Esophagus squamous epithelium (tissue), 5 donors: Measurements from ENCODE around the gene PAPPA. TPM values are rescaled to one million over a fixed set of nuclear protein-coding genes. Genes with fewer than 3 reads are reported as not detected.

ENCODE experiments used
- DNase-seq: peaks from one replicate; lab custom pipeline; 2025; lab: John Stamatoyannopoulos, UW
- H3K27ac ChIP-seq, 4 donors: fragments of 200-600 bp; sonication (generic); one replicate each; pipeline ENCODE4 v1.5.1; 2016 to 2019; ENCODE audit warnings: mild to moderate bottlenecking in 1 of 4
- H3K27me3 ChIP-seq, 4 donors: fragments of 200-600 bp; sonication (generic); 1 replicate in 3 of 4; 2 replicates in 1 of 4; pipeline versions ENCODE4 v1.5.1 to v1.6.0; 2017 to 2021; ENCODE audit warnings: antibody characterized with exemption in 1 of 4
- H3K36me3 ChIP-seq, 3 donors: fragments of 200-600 bp; sonication (generic); one replicate each; pipeline ENCODE4 v1.5.1; 2016 to 2019
- H3K4me1 ChIP-seq, 3 donors: fragments of 200-600 bp; sonication (generic); one replicate each; pipeline ENCODE4 v1.5.1; 2017 to 2019
- H3K4me3 ChIP-seq, 4 donors: fragments of 200-600 bp; sonication (generic); 1 replicate in 3 of 4; 2 replicates in 1 of 4; pipeline ENCODE4 v1.5.1; 2016 to 2019; ENCODE audit warnings: mild to moderate bottlenecking in 2 of 4, moderate library complexity in 1 of 4
- H3K9me3 ChIP-seq, 3 donors: fragments of 200-600 bp; sonication (generic); one replicate each; pipeline ENCODE4 v1.5.1; 2016 to 2019
- CTCF ChIP-seq, 6 experiments: fragments of 450-650 bp in 4 of 6; fragments of 200-600 bp in 2 of 6; sonication (generic) in 2 of 6; IDR thresholded peaks; one replicate each; pipeline ENCODE4 v1.5.1; 2016 to 2019; ENCODE audit warnings: antibody characterized with exemption in 6 of 6, mild to moderate bottlenecking in 4 of 6, moderate library complexity in 4 of 6
- POLR2A ChIP-seq, 4 donors: fragments of 450-650 bp; IDR thresholded peaks; one replicate each; pipeline ENCODE4 v1.6.1; 2017; ENCODE audit warnings: antibody characterized with exemption in 4 of 4, mild to moderate bottlenecking in 4 of 4, moderate library complexity in 3 of 4
- WGBS, 2 donors: methylation state at CpG; one replicate each; pipeline ENCODE4 v1.1.5; 2018; 5-methylcytosine and 5-hydroxymethylcytosine counted together
- intact Hi-C: fragments of 100-400 bp; cut with DNase I; formaldehyde crosslinking; loops from one replicate; pipeline ENCODE4 v1.15.0; 2022
- total RNA-seq, 4 donors: library from RNA; depleted of rRNA; stranded (reverse); fragments of >200 nt; gene quantifications; one replicate each; pipeline ENCODE4 v1.1.0, GENCODE V29; 2016
- donor health status: DM: yes; HTN: yes; CAD: no.

PAPPA gene
- total RNA-seq, 4 donors from 2014 or later, result 8.3 to 13.7 (median 11.4) TPM

- intact Hi-C loops, result no loop called here
Measured at GRCh38 chr9:116218399-116218798, 64.8 kb downstream of the PAPPA start.

GRCh38 chr9:116219686-116220085 lies 66.1 kb downstream of the PAPPA start:
- Histone ChIP-seq H3K27ac (no peak overlapping the region), H3K4me3 (no peak overlapping the region), H3K27me3 (no peaks in the 10 kb centered on the region), H3K4me1 (no peaks in the 10 kb centered on the region), H3K9me3 (no peaks in the 10 kb centered on the region), H3K36me3 (peaks cover 0 to 43% (median 0%) of the 10 kb centered on the region in 3 donors)
- WGBS, 2 donors, result 75 to 84% methylated on average over 8 to 11 of the region's 11 CpGs
- no peak for DNase-seq
- TF ChIP-seq POLR2A (IDR thresholded peaks at IDR 0.05) (no peak), CTCF (IDR thresholded peaks at IDR 0.05) (no peak)
- intact Hi-C loops, result no loop called here

More at GRCh38 chr9:116218399-116218798, 64.8 kb downstream of the PAPPA start:
- peaks cover 0 to 46% (median 0%) of the 10 kb centered on the region in 3 donors for H3K36me3 ChIP-seq
- H3K4me1 ChIP-seq, result no peaks in the 10 kb centered on the region
- TF ChIP-seq CTCF (IDR thresholded peaks at IDR 0.05) (no peak), POLR2A (IDR thresholded peaks at IDR 0.05) (no peak)
- no peaks in the 10 kb centered on the region for H3K27me3 ChIP-seq
- no peaks in the 10 kb centered on the region for H3K9me3 ChIP-seq
- H3K4me3 ChIP-seq, result no peak overlapping the region
- no peak overlapping the region for H3K27ac ChIP-seq
- no peak for DNase-seq
- 67% methylated on average over 1 of the region's 1 CpG; no CpG with 5 or more reads in 1 of the 2 donors for WGBS, 2 donors

GRCh38 chr9:116223926-116224325 lies 70.3 kb downstream of the PAPPA start:
- 45 to 56% methylated on average over 3 of the region's 3 CpGs for WGBS, 2 donors
- Histone ChIP-seq H3K27ac (no peak overlapping the region), H3K36me3 (peaks cover 0 to 60% (median 0%) of the 10 kb centered on the region in 3 donors), H3K4me1 (no peaks in the 10 kb centered on the region), H3K4me3 (no peak overlapping the region), H3K27me3 (no peaks in the 10 kb centered on the region), H3K9me3 (no peaks in the 10 kb centered on the region)
- no peak for TF ChIP-seq CTCF (IDR thresholded peaks at IDR 0.05)
- TF ChIP-seq POLR2A (IDR thresholded peaks at IDR 0.05), result no peak
- intact Hi-C loops, result no loop called here
- DNase-seq, result no peak

GRCh38 chr9:116230051-116230632 lies 76.6 kb downstream of the PAPPA start:
- TF ChIP-seq POLR2A (IDR thresholded peaks at IDR 0.05), result no peak
- no peak for TF ChIP-seq CTCF (IDR thresholded peaks at IDR 0.05)

GRCh38 chr9:116232424-116233159 lies 79.0 kb downstream of the PAPPA start:
- H3K36me3 ChIP-seq, result peaks cover 0 to 29% (median 0%) of the 10 kb centered on the region in 3 donors
- intact Hi-C loops, result no loop called here
- no peaks in the 10 kb centered on the region for H3K27me3 ChIP-seq
- no peak overlapping the region for H3K27ac ChIP-seq
- H3K9me3 ChIP-seq, result no peaks in the 10 kb centered on the region
- 43 to 54% methylated on average over 5 of the region's 5 CpGs for WGBS, 2 donors
- TF ChIP-seq POLR2A (IDR thresholded peaks at IDR 0.05) (no peak), CTCF (IDR thresholded peaks at IDR 0.05) (no peak)
- no peaks in the 10 kb centered on the region for H3K4me1 ChIP-seq
- no peak for DNase-seq
- H3K4me3 ChIP-seq, result no peak overlapping the region

More at GRCh38 chr9:116230051-116230632, 76.6 kb downstream of the PAPPA start:
- DNase-seq, result no peak
- intact Hi-C loops, result no loop called here
- Histone ChIP-seq H3K4me1 (no peaks in the 10 kb centered on the region), H3K27ac (no peak overlapping the region), H3K27me3 (no peaks in the 10 kb centered on the region), H3K4me3 (no peak overlapping the region), H3K9me3 (no peaks in the 10 kb centered on the region), H3K36me3 (peaks cover 0 to 40% (median 0%) of the 10 kb centered on the region in 3 donors)
- 0 to 33% methylated on average over 1 of the region's 1 CpG for WGBS, 2 donors
